Effector CD4-positive, alpha-beta T cell (primary cell): ENCODE measurements around the gene NPHP4.

Source experiments
- DNase-seq: peaks from one replicate; pipeline ENCODE4 v3.0.0-alpha.2; 2020

Gene NPHP4

DNA sequence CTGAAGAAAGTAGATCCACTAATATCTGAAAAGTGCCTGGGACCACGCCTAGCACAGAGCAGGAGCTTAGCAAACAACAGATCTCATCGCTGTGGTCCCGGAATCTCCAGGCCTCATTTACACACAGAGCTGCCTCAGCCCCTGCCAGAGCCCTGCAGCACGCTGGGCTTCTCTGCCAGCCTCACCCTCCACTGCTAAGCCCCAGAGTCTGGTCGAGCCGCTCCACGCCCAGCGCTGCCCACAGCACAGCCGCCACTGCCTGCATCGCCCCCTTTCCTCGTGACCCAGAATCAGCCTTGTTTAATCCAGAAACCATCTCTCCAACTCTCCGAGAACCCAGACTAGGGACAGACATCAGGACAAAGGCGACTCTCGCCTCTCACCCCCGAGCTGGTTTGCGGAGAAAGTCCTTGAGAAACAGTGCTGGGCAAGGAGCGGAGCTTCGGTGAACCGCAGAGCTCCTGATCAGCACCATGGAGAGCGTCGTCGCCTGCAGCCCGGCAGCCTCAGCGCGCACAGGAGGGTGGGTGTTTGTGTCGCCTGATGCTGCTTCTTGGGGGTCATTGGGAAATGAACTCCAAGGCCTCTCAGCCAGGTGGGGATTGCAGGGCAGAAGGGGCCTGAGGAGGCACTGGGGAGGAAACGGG, 145.1 kb downstream of the NPHP4 start:
- no peak for DNase-seq

DNA sequence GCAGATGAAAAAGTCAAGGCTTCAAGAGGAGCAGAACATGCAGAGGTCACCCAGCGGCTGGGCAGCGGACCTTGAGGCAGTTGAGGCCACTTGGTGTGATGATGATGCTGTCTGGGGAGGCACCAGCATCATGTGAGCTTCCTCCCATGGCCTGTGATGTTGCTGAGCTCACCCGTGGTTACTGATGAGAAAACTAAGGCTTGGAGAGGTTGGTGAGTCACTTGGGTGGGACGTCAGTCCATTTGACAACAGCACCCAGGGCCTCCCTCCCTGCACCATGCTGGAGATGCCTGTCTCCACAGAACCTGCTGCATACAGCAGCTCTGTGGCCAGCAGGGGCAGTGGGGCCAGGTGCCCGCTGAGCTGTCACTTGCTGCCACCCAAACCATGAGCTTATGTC, 146.8 kb downstream of the NPHP4 start:
- DNase-seq, result no peak

DNA sequence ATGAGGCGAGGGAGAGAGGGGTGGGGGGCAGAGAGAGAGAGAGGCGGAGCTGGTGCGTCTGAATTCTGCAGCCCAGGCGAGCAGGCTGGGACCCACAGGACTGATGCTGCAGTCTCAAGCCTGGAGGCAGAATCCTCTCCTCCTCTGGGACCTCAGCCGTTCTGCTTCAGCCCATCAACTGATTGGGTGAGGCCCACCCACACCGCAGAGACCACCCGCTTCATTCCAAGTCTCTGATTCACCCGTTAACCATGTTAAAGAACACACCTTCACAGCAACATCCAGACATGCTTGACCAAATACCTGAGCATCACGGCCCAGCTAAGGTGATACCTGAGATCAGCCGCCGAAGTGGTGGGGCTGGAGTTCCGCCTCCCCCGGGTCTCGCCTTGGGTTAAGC, 147.8 kb downstream of the NPHP4 start:
- DNase-seq, result no peak

DNA sequence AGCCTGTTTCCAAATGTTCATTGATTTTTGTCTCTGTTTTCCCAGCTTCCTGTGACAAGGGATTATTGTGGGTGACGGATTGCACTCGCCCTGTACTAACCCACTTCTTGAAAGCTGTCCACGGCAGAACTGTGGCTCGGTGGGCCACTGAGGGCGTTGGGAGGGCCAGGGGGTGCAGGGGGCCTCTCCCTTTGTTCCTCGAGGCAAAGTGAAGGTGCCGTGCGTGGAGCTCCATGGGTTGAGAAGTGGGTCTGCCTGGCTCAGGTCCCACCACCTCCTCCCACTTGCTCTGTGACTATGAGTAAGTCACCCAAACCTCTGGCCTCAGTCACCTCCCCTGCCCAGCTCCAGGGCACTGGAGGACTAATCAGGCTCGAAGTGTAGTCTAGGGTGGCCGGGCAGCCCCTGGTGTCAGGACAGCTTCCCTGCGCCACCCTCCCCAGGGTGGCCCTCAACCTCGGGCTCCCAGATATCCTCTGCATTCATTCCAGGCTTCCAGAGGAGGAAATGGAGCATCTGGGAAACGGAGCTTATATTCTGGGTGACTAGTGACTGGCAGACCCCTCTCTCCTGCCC, 148.6 kb downstream of the NPHP4 start:
- DNase-seq, result no peak

DNA sequence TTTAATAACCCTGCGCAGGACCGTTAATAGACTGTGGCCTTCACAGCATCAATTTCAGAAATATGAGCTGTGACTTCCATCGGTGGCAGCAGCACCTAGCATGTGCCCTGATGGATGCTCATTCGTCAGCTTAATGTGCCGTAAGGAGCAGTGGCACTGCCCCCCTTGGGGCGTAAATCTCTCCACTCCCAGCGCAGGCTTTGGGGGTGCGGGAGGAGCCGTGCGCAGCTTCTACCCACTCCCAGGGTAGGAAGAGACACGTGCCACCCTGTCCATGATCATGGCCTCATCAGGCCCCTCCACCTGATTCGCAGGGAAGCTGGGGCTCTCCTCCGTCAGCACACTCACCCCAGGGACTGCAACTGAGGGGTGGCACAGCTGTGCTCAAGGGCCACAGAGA, 149.5 kb downstream of the NPHP4 start:
- DNase-seq, result no peak

DNA sequence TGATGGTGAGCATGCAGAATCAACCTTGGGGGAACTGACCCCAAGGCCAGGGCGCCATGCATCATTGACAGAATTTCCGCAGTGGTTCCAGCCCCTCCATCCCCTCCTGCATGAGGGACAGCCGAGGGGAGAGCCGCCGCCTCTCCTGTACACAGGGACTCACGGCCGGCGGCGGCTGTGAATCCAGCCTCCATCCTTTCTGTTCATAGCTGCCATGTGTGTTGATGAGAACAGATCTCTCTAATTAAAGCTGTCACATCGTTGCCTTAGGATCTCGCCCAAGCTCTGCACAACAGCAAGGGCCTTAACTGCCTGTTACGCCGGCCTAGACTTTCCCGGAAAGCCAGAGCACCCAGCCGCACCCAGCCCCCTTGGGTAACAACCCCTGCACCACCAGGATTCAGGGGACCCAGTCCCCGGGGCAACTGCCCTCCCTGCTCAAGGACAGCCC, 151.6 kb downstream of the NPHP4 start:
- DNase-seq, result no peak

DNA sequence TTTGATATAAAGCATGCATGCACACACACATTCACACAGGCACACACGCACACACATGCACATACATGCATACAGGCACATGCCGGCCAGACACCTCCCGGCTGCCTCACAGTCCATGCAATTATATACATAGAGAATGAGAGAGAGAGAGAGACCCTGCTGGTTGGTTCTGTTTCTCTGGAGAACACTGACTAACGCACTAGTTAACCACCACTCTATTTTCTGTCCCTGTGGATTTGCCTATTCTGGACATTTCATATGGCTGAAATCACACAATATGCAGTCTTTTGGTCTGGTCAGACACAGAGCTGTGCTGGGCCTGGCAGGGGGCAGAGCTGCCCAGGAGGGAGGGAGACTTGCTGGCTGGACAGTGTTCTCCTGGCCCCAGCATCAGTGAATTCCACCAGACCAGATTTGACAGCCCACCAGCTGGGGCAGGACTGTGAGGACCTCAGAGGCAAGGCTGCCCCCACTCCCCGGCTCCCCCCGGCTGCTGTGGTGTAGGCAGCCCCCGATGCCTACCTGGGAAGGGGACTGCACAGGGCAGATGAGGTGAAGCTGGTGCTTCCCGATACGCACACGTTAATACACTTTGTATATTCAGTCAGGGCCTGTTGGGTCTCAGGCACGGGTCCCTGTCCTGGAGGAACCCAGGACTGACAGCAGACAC, 152.2 kb downstream of the NPHP4 start:
- no peak for DNase-seq

DNA sequence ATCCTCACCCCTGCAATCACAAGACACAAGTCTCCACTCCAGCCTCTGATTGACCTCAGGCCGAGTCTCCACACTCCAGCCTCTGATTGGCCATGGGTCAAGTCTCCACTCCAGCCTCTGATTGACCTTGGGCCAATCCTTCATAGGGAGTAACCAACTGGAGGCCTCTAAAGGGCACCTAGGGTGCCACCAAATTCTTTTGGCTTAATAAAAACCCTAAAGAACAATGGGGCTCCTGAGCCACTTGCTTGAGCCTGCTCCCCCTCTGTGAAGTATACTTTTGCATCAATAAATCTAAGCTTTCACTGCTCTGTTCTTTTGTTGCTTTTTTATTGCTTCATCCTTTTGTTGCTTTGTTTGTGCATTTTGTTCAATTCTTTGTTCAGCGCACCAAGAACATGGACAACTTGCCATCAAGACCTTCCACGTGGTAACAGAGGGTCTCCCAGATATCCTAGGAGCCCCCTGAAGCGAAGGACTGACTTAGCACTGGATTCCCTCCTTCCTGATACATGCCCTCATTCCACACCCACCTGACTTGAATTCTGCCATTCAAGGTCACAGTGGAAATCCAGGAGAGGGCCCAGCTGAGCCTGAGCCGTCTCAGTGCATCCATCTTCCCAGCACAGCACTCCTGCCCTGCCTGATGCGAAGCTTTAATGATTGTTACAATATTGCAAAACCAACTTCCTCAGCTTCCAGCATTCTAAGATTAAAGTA, 152.9 kb downstream of the NPHP4 start:
- no peak for DNase-seq

DNA sequence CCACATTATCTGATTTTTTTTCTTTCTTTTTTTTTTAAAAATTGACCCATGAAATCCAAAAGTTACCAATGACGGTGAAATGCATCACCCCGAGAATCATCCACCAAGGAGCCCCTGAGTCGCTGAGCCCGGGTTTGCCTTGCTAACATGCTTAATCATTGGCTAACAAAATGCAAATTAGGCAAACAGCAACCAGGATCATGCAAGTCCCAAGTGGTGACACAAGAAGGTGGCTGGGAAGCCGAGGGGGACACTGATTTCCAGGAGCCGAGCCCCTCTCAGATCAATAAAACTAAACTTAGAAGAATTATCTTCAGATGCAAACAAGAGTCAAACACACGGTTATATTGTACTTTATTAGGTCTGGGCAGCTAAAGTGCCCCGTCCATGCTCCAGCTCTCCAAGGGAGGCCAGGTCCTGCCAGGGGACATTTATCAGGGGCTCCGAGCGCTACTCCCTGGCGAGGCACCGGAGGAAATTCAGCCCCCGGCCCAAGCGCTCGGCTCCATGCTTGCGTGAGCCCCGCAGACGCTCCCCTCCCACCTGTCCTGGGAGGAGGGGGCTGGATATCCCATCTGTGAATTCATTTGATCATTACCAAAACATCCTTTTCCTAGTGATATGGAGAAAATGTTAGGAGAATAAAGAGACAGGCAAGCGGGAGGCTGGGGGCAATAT, 154.1 kb downstream of the NPHP4 start:
- DNase-seq, result no peak

DNA sequence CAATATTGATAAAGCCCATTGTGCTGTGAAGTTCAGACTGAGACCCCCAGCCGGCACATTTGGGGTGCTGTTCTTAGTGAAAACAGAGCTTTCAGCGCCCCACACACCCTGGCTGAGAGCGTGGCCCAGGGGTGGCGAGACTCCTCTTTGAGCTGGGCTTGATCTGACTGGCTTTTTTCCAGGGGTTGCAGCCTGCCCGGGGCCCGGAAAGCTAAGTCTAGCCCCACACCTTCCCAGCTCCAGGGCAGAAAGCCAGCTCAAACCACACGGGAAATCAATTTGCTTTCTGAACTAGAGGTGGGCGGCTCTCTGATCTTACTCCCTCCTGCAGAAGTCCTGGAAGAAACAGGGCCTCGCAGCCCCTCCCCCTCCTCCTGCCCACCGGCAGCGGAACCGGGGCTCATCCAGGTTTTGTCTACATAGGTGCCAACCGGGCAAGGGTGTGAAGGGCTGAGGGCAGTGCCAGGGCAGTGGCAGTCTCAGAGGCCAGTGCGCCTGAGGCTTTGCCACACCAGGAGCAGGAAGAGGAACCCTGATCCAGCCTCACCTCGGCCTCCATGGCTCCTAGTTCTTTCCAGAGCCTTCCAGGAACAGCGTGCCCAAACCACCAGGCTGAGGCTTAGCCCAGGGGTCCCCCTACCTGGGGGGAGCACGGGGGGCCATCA, 155.3 kb downstream of the NPHP4 start:
- DNase-seq, result no peak

DNA sequence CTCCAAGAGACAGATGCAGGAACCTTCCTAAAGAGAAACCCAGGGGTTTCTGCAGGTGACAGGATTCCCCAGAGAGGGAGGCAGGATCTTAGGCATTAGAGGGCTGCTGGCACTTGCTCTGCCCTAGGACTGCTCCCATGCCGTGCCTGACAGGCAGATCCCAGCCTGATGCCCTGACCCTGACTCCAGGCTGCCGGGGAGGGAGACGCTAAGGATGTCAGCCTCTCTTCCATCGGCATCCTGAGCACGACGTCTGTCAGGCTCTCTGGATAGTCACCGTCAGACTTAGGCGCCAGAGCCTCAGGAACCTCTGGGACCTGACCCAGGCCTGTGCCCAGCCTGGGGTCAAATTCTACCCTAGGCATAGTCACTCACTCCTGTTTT, 157.1 kb downstream of the NPHP4 start:
- DNase-seq, result no peak

DNA sequence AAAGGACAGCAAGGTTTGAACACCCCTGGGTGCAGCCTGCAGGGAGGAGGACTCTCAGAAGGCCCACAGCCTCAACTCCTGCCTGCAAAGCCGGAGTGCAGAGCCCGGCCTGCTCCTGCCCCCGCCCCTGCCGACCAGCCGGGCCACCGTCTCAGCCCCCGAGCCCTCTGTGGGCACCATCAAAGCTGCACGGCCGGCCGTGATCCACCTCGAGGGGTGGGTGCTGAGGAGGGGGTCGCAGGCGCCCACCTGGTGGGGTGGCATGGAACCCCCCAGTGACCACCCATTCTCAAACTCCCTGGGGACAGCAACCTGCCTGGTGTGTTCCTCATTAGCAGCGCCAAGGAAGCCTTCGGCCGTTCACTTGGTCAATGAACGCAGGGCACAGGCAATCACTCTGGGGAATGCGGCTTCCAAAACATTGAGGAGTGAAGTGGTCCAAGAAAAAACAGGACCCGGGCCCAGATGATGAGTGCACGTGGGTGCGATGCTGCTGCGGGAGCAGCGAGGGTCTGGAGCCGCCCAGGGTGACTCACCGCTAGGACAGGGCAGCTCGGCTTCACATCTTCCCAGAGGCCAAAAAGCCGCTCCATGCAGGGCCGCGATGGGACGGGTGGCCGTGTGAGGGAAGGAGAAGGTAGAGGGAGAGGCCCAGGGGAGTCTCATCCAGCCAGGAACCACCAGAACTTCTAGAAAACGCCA, 157.6 kb downstream of the NPHP4 start:
- DNase-seq, result no peak

DNA sequence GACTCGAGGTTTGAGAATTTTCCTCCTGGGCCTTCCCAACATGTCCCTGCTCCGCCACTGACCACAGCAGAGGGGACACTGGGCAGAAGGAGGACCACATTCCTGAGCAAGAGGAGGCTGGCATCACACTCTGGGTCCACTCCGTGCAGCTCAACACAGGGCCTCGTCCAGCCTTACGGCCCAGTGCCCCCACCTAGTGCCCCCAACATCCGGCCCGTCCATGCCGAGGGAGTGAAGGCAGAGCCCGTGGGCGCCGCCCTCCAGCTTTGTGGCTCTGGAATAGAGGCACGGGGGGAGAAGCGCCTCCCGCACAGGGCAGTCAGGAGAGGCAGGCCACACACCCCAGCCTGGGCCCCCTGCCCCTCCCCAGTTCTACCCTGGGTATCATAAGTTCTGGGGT, 158.3 kb downstream of the NPHP4 start:
- no peak for DNase-seq

DNA sequence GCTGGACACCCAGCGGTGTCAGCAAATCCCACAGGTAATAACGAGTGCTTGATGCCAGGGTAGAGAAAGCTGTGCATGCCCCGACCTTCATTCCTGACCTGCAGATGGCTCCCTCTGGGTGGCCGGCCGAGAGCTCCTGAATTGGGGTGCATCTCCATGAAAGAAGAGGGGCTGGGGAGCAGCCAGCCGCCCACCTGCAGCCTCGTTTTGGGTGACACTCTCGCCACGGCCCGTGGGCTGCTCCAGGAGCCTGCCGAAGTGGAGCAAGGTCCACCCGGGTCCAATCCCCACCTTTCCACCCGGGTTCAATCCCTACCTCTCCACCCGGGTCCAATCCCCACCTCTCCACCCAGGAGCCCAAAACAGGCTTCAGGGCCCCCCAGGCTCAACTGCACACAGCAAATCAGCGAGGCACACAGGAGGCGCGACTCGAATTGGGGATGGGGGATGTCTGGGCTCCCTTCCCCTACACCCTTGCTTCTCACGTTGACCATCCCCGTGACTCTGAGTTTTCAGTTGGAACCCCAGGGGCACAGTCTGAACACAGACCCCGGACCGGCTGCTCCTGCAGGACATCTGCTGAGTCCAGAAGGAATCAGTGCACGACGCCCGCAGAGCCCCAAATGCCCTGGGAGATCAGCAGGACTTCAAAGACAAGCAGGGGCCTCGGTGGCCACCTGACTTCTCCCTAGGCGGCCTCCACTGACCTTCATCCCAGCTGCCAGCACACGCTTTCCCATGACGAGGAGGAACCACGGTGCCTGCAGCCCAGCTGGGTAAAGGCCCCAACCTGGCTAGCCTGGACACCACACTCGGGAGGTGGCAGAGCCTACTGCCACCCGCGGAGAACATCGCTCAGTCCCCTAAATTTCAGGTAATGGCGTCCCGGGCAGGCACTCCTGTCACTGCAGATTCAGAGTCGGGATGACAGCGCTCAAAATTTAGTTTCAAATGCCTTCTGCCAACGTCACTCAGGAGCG, 159.0 kb downstream of the NPHP4 start:
- no peak for DNase-seq

DNA sequence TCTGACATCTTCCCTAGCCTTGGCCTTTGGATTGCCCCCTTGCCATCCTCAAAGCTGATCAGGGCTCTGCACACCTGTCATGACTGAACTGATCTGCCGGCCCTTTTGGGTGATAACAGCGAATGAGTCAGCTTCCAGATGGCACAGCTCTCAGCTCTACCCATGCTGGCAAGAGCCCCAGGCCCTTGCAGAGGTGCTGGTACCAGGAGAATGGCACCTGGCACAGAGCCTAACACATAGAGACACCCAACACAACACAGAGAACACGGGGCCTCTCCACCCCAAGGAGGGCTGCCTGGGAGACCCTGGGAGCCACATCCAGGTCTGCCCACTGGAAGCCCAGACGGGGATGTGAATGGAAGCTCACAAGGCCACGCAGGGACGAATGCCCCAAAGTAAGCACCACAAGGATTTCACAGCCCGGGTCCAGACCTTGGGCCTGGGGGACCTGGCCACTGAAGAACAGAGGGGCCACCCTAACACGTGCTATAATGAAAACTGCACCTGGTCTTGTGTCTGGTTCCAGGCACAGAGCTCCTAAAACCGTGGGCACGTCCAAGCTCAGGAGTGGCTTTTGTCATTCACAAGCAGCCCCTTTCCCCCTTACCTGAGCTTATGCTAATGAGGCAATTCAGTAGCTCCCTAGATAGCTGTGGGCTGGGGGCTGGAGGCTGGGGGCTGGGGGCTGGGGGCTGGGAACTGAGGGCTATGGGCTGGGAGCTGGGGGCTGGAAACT, 160.5 kb downstream of the NPHP4 start:
- DNase-seq, result no peak

DNA sequence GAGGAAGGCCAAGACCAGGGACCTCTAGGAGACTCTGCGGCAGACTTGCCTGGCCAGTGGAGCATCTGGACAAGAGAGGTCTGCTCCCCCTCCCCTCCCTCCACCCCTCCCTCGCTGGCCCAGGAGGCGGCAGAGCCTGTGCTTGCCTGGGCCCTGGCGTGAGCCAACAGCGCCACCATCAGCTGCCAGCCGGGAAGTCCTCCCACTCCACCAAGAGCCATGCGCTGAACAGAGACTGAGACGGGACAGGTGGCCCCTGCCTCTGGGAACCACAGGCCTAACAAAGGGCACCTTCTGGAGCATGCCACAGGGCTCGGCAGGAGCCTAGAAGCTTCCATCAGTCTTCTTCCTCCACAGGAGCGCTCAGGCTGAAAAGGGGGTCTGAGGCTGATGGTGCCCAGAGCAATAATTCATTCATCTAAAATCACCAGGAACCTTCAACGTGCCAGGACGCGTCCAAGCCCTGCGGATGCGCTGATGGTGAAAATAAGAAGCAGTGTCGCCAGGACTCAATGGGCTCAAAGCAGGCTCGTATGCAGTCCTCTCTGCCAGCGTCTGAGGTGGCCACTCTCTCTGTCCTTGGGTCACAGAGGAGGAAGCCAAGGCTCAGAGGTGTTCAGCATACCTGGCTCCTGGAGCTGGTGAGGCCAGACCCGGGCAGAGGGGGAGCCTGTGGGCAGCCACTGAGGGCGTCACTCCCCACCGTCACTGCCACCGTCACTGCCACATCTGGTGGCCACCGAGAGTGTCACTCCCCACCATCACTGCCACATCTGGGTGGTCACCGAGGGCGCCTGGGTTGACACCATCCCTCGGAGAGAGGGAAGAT, 161.2 kb downstream of the NPHP4 start:
- DNase-seq, result no peak

DNA sequence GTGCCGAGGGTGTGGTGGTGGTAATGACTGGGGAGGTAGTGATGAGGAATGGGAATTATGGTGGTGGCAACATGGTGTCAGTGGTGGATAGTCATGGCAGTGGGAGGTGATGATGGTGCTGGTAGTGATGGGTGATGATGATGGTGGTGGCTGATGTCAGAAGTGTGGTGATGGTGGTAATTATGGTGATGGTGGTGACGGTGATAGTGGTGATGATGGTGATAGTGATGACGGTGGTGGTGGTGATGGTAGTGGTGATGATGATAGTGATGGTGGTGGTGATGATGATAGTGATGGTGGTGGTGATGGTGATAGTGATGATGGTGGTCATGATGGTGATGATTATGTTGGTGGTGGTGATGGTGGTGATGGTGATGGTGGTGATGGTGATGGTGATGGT, 162.8 kb downstream of the NPHP4 start:
- DNase-seq, result no peak

DNA sequence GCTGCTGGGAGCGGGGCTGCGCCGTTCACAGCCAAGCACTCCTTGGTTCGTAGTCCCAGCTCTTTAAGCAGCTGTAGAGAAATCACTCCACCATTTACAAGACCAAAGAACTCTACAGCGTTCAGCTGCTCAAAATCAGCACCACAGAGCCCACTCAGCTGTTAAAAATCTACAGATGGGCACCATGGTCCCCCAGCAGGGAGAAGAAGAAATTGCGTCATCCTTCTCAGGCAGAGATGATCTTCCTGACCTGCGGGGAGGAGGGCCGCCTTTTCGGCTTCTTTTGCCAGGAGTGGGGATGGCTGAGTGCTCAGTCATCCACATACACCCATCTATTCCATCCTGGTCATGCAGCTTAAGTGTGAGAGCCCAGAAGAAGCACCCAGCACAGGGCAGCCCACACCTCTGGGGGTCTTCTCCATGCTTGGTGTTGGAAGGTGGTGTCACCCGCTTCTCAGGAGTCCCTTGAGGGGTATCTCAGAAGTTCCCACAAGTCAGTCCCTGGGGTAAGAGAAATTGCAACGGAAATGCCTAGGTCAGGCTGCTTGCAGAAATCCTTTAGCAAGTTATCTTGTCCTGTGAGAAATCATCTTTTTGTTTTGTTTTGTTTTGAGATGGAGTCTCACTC, 163.8 kb downstream of the NPHP4 start:
- no peak for DNase-seq

DNA sequence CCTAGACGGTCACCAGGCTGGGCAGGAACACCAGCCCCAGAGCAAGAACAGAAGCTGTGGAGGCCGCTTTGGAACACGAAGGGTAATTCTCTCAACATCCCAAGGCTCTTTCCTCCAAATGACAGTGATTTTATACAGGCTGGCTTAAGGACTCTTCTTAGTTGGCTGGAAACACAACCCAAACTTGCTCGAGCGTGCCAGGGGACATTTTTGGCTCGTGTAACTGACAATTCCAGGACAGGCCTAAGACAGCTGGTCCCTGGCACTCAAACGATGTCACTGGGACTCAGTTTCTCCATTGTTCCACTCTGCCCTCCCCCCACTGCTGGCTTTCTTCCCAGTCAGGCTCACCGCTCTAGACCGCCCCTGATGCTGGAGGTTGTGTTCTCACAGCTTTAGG, 164.7 kb downstream of the NPHP4 start:
- DNase-seq, result no peak
